Muscle of back (tissue), 10 donors: Measurements from ENCODE around the gene LRPPRC. TPM values are rescaled to one million over a fixed set of nuclear protein-coding genes. Genes with fewer than 3 reads are reported as not detected.

ENCODE experiments used
- polyA plus RNA-seq, 10 donors: library from polyadenylated mRNA; unstranded; fragments of 120-200 nt; gene quantifications; one replicate each; pipeline ENCODE4 v1.2.1, GENCODE V29; 2013; ENCODE audit not compliant: insufficient read length in 10 of 10

LRPPRC gene
- polyA plus RNA-seq, 10 donors, result 60.1 to 100 (median 77.8) TPM

Other genes with a start within 250 kb of the LRPPRC start
- 10 to 100 TPM; 16.3 to 30.8 (median 18.8) TPM for gene DYNC2LI1, start 221.9 kb downstream of the LRPPRC start, polyA plus RNA-seq
- gene ABCG5, start 157.2 kb downstream of the LRPPRC start, polyA plus RNA-seq, result under 1 TPM in 3 of 10 donors, not detected in 7; 0.08 to 0.13 (median 0.08) TPM
- under 1 TPM in 8 of 10 donors, not detected in 2; 0.04 to 0.12 (median 0.04) TPM for gene ABCG8, start 157.0 kb downstream of the LRPPRC start, polyA plus RNA-seq
- gene PPM1B, start 172.9 kb upstream of the LRPPRC start, polyA plus RNA-seq, result 10 to 100 TPM; 28.1 to 40.6 (median 32.8) TPM